Muscle of arm (tissue), 12 donors: ENCODE results near the gene FHOD3. TPM values are rescaled to one million over a fixed set of nuclear protein-coding genes. Genes with fewer than 3 reads are reported as not detected.
A peak's percentile ranks its signal among the peaks of the same experiment; 100 is the strongest.

ENCODE experiments used
- DNase-seq: peaks from one replicate; pipeline ENCODE4 v3.0.0-alpha.2; 2013
- polyA plus RNA-seq, 12 donors: library from polyadenylated mRNA; unstranded; fragments of 120-200 nt; gene quantifications; one replicate each; pipeline ENCODE4 v1.2.1, GENCODE V29; 2013; ENCODE audit not compliant: insufficient read length in 12 of 12

Gene FHOD3
- polyA plus RNA-seq, 12 donors: 25.5 to 44.0 (median 34.7) TPM; not detected in 1

GRCh38 chr18:36295214-36295613 lies 2.3 kb upstream of the FHOD3 start:
- no peak for DNase-seq

DNA sequence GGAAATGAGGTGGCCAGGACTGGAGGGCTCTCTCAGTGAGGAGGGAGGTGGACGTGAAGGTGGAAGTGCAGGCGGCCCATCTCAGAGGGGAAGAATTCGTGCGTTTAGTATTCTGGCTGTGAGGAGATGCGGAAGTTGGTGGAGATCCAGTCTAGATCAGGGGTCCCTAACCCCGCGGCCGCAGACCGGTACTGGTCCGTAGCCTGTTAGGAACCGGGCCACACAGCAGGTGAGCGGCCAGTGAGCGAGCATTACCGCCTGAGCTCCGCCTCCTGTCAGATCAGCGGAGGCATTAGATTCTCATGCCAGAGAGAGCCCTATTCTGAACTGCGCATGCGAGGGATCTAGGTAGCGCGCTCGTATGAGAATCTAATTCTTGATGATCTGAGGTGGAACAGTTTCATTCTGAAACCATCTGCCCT lies 1.6 kb upstream of the FHOD3 start:
- DNase-seq: no peak

- peak; percentile 80 for DNase-seq
These were observed 680 bp upstream of the FHOD3 start for GRCh38 chr18:36296650-36297416.

DNA sequence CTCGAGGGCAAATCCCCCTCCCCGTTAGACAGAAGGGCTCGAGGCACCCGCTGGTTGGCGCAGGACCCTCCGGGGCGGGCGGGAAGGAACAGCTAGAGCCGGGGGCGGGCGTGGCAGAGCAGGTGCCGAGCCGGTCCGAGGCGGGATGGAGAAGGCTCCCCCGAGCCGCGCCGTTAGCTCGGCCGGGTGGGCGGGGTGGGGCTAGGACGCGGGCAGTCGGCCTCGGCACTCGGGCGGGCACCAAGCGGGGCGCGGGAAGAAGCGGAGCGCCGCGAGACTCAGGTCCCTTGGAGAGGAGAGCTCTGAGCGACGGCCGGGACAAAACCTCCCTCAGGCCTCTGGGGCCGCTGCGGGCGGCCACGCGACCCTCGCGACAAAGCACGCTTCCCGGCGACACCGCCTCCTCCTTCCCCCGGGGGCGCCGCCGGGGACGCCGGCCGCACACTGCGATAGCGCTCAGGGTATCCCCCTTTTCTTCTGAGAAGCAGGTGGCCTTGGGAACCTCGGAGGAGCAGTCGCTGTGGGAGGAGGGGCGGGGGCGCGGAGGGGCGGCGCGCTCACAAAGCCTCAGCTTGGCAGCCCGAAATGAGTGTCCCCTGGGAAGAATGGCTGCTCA lies 721 bp downstream of the FHOD3 start:
- no peak for DNase-seq

GRCh38 chr18:36299015-36299414 lies 1.5 kb downstream of the FHOD3 start:
- no peak for DNase-seq

GRCh38 chr18:36300211-36300610 lies 2.7 kb downstream of the FHOD3 start:
- no peak for DNase-seq

GRCh38 chr18:36301884-36302283 lies 4.4 kb downstream of the FHOD3 start:
- no peak for DNase-seq

- no peak for DNase-seq
These were observed 5.2 kb downstream of the FHOD3 start for GRCh38 chr18:36302676-36303075.

DNA sequence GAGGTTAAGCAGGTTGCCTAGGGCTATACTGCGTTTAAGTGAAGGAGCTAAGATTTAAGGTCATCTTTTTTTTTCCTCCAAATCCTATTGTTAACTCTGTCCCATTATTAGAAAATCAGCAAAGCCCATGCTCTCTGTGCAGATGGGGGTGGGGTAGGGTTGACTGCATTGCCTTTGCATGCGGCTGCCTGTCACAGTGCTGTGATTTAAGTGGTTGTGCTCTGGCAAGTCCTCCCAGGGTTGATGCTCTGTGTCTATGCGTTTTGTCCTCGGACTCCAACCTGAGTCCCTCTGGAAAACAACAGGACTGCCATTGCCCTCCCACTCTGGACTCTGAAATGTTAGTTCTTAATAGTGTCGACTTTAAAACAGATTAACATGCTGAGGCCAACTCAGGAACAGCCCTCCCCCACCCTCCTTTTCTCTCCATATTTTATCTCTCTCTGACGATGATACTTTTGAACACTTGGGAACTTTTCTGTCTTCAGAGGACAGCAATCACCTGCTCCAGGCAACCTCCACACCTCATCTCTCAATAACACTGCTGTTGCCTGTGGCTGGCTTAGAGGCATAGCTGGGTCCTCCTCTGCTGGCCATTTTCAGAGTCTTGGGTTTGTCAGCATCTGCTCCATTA lies 5.8 kb downstream of the FHOD3 start:
- no peak for DNase-seq

DNA sequence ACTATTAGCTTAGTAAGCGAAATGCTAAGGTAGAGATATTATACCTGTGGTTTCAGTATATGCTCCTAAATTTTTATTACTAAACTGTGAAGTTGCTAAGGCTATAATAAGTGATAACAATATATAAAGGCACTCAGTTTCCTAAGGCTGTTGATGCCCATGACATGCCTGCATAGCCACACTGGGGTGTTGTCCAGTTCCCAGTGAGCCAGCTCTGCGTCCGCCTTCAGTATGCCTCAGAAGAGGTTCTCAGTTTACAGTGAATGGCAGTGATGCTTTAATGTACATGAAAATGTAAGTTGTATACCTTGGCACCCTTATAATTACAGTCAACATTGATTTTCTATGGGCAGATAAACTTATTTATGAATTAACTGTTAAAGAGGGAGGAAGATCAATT lies 7.2 kb downstream of the FHOD3 start:
- DNase-seq: no peak

- DNase-seq: no peak
These were observed 7.9 kb downstream of the FHOD3 start for GRCh38 chr18:36305375-36305774.

GRCh38 chr18:36307513-36307912 lies 10.0 kb downstream of the FHOD3 start:
- no peak for DNase-seq

DNA sequence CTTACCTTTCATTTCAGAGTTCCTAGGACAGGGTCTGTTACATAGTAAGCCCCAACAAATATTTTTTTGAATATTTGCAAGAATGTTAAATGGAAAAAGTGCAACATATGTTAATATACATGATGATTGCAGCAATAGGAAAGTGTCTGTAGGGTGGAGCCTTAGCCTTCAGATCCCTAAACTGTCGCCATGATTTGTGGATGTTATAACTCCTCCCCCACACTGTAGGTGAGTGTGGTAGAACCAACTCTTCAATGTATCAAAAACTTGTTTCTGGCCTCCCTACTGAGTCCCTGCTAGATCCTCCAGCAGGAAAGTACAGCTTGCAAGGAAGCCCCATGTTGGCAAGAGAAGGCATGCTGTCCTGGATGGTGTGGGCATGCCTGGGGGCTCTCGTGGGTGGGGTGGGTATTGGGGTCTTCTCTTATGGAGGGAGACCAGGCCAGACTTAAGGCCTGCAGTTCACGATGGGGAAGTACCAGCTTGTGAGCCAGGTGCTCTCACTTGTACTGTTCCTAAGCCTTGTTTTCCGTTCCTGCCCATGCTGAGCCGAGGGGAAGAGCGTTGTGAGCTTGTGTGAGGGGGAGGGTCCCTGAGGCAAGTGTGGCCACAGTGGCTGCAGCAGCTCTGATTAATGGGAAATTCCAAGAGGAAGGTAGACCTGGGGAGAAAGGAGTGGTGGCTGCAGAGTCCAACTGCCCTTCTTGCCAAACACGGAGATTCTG lies 11.4 kb downstream of the FHOD3 start:
- DNase-seq: no peak

- no peak for DNase-seq
These were observed 12.2 kb downstream of the FHOD3 start for GRCh38 chr18:36309436-36310391.

DNA sequence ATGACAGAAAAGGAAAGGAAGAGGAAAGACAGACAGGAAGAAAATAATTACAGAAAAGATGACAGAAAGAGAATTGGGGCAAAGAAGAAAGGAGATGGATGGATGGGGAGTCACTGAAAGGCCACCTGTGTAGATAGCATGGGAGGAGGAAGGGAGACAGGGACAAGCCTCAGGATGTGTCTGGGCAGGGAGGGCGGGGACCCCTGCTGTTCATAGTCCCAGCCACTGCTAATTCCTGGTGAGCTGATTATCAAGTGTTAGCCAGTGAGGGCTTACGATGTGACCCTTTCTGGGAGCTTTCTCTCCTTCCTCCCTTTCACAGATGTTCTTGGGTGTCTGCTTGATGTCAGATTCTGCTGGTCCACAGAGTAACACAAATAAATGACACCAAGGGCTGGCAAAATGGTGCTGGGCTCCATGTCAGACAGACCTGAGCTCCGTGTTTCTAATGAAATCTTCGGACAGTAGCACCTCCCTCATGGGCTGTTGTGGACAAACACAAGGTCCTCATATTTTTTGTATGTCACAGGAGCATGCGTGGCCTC lies 13.6 kb downstream of the FHOD3 start:
- no peak for DNase-seq

DNA sequence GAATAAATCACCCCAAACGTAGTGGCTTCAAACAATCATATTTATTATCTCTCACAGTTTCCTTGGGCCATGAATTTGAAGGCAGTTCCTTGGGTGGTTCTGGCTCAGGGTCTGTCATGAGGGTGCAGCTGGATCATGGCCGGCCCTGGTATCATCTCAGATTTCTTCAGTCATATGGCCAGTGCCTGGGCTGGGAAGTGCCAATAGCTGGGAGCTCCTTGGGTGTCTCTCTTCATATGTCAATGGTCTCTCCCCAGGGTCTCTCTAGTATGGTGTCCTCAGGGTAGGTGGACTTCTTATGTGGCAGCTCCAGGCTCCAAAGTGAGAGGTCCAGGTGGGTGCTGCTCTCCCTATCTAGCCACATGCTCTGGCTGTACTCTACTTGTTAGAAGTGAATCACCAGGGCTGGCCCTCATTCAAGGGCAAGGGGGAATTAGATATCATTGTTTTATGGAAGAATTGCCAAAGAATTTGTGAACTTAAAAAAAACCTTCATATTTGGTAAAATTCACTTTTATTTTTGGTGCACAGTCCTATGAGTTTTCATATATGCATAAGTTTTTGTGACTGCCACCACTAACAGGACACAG lies 15.4 kb downstream of the FHOD3 start:
- DNase-seq: no peak

- no peak for DNase-seq
These were observed 16.6 kb downstream of the FHOD3 start for GRCh38 chr18:36314098-36314497.

DNA sequence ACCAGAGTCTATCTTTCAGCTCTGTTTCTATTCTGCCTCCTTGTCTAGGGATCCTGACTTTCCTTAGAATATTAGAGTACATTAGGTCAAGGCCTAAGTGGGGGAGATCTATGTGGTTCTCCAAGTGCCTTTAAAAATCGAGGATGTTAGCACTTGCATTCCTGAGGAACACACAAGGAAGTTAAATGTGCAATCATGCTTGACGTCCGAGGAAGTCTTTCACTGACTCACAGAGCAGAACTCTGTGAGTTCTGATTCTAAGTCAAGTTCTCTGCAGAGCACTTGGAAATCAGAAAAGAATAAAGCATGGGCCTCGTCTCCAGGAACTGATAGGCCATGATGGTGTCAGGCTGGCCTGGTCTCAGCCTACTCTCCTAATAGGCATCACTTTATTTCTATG lies 17.2 kb downstream of the FHOD3 start:
- no peak for DNase-seq

DNA sequence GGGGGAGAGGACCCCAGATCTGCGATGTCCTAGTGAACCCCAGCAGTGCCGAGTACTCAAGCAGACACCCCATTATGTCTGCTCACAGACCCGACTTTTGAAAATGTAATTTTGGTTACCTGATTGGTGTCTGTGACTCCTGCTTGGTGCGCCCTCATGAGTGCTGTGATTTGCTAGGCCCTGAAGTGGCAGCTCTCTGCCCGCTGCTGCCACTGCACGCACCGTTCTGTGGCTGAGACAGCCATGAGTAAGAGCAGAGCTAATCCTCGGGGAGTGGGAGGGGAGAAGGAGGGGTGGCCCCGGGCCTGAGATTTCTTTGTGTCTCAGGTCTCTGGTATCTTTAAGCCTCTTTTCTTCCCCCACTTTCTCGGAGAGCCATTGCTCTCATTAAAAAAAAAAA lies 18.2 kb downstream of the FHOD3 start:
- no peak for DNase-seq

DNA sequence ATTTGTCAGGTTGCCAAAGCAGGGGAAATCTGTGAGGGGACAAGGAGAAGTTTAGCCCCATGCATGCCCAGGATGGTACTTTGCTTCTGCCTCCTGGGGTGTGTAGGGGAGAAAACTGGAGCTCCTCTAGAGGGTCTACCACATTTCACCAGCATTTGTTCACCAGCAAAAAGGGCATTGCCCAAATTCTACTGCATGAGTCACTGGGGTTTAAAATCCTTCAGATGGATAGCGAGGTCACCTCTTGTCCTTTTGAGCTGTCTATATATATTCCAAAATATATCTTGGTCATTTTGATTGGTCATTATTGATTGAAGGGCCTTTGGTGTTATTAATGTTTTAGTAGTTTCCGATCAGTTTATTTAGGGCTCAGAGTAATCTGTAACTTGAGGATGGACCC lies 18.7 kb downstream of the FHOD3 start:
- DNase-seq: no peak
